Chondrocyte (in vitro differentiated cells): ENCODE results near the gene ZNF584. TPM values are rescaled to one million over a fixed set of nuclear protein-coding genes. Genes with fewer than 3 reads are reported as not detected.
"Not testable (repeated sequence)": the region's sequence is repeated elsewhere in the genome, so short reads cannot be mapped to it uniquely, and the experiment has no call there.

ENCODE experiments used
- DNase-seq: peaks from one replicate; pipeline ENCODE4 v3.0.0; 2021; ENCODE audit warnings: mixed read lengths, low spot score
- H3K27ac Mint-ChIP-seq: one replicate; pipeline ENCODE4 v1.8.0; 2021; ENCODE audit warnings: mild to moderate bottlenecking, moderate library complexity, mixed read lengths; ENCODE audit not compliant: unreplicated experiment
- H3K27me3 Mint-ChIP-seq: 2 replicates; pipeline ENCODE4 v1.8.0; 2021; ENCODE audit warnings: low read depth, mixed read lengths
- H3K36me3 Mint-ChIP-seq: 2 replicates; pipeline ENCODE4 v1.8.0; 2021; ENCODE audit warnings: low read depth, mixed read lengths
- H3K4me1 Mint-ChIP-seq: 2 replicates; pipeline ENCODE4 v1.8.0; 2021; ENCODE audit warnings: low read depth, mild to moderate bottlenecking, mixed read lengths
- H3K4me3 Mint-ChIP-seq: one replicate; pipeline ENCODE4 v1.8.0; 2021; ENCODE audit warnings: mild to moderate bottlenecking, moderate library complexity, mixed read lengths; ENCODE audit not compliant: unreplicated experiment
- H3K9me3 Mint-ChIP-seq: 2 replicates; pipeline ENCODE4 v1.8.0; 2021; ENCODE audit warnings: low read depth, mixed read lengths
- total RNA-seq: library from RNA; stranded (reverse); gene quantifications from 3 replicates; pipeline ENCODE4 v1.2.1, GENCODE V29; 2021
- TF ChIP-seq, protein P1 (sequence below): fragments of 200-600 bp; sonication (generic); IDR thresholded peaks from 2 replicates; pipeline ENCODE4 v1.5.0; 2021; ENCODE audit warnings: antibody characterized with exemption, mild to moderate bottlenecking, moderate library complexity

ZNF584 gene
- total RNA-seq, 1 donor from 2014 or later, result 10.2 TPM

DNA sequence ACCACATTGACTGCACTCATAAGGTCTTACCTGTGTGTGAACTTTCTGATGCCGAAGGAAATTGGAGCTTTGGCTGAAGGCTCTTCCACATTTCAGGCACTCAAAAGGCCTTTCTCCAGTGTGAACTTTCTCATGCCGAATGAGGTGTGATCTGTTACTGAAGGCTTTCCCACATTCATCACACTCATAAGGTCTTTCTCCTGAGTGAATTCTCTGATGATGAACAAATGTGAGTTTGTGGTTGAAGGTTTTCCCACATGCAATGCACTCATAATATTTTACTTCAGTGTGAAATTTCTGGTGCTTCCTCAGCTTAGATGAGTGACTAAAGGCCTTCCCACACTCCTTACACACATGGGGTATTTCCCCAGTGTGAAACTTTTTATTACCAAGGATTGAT, 25.8 kb downstream of the ZNF584 start:
- Mint-ChIP-seq H3K36me3 (peaks cover 59% of the 10 kb centered on the region), H3K4me3 (no peak overlapping the region), H3K27ac (no peak overlapping the region), H3K4me1 (peaks cover 3% of the 10 kb centered on the region), H3K27me3 (no peaks in the 10 kb centered on the region), H3K9me3 (peaks cover 64% of the 10 kb centered on the region)
- no peak for DNase-seq
- TF ChIP-seq, protein P1, sequence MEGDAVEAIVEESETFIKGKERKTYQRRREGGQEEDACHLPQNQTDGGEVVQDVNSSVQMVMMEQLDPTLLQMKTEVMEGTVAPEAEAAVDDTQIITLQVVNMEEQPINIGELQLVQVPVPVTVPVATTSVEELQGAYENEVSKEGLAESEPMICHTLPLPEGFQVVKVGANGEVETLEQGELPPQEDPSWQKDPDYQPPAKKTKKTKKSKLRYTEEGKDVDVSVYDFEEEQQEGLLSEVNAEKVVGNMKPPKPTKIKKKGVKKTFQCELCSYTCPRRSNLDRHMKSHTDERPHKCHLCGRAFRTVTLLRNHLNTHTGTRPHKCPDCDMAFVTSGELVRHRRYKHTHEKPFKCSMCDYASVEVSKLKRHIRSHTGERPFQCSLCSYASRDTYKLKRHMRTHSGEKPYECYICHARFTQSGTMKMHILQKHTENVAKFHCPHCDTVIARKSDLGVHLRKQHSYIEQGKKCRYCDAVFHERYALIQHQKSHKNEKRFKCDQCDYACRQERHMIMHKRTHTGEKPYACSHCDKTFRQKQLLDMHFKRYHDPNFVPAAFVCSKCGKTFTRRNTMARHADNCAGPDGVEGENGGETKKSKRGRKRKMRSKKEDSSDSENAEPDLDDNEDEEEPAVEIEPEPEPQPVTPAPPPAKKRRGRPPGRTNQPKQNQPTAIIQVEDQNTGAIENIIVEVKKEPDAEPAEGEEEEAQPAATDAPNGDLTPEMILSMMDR, result no peak

DNA sequence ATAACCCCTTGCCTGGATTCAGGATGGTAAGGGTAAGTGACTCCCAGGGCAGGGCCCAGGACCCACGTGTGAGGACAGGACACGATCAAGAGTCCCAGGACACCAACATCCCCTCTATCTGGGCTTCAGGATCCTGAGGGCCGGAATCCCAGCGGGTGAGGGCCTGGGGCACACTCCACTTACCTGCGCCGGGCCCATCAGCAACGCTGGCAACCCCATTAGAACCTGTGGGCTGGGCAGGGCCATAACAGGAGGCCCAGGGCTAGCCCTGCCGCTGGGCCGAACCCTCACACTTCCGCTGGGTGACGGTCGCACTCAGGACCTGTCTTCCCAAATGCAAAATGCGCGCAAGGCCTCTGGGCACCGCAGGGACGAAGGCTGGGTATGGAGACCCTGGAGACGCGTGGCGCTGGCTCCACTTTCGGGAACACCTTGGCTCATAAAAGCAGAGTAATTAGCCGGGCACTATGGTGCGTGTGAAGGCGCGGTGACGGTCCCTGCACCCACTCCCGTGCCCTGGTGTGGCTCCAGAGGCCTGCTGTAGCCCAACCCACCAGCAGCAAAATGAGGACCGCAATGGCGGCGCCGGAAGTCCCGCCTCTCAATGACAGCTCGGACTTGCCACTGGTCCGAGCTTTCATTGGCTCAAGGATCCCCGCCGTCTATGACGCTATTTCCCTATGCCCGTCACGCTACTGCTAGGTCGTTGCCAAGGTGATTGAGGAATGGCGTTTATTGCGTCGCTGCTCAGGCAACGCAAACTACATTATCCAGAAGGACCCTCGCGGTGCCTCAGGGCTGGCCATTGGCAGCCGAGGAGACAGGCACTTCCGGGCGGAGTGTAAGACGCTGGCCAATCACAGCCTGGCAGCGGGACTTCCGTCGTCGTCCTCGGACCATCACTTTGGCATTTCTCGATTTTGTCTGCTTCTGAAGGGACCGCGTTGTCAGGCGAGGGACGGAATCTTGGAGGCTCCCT, 31.4 kb downstream of the ZNF584 start, which contains the start of gene ZNF132:
ZNF132 (minus strand) TSS at position 578 of the 979 bp plus-strand sequence; CDS start at position 246, 332 bp downstream.
- TF ChIP-seq, protein P1, result no peak
- DNase-seq, result no peak
- Mint-ChIP-seq H3K36me3 (peaks cover 31% of the 10 kb centered on the region), H3K9me3 (peaks cover 33% of the 10 kb centered on the region), H3K4me1 (peaks cover 15% of the 10 kb centered on the region), H3K27ac (peak within 1 kb of the TSS; percentile 92), H3K4me3 (peak within 1 kb of the TSS; percentile 80), H3K27me3 (peaks cover 2% of the 10 kb centered on the region)

- Mint-ChIP-seq H3K36me3 (peaks cover 24% of the 10 kb centered on the region), H3K9me3 (peaks cover 28% of the 10 kb centered on the region), H3K27me3 (peaks cover 2% of the 10 kb centered on the region), H3K27ac (peak overlapping the region; percentile 92), H3K4me1 (peaks cover 15% of the 10 kb centered on the region), H3K4me3 (peak overlapping the region; percentile 80)
- DNase-seq, result no peak
- TF ChIP-seq, protein P1, result no peak
Measured at GRCh38 chr19:58440556-58440955, 32.1 kb downstream of the ZNF584 start.

DNA sequence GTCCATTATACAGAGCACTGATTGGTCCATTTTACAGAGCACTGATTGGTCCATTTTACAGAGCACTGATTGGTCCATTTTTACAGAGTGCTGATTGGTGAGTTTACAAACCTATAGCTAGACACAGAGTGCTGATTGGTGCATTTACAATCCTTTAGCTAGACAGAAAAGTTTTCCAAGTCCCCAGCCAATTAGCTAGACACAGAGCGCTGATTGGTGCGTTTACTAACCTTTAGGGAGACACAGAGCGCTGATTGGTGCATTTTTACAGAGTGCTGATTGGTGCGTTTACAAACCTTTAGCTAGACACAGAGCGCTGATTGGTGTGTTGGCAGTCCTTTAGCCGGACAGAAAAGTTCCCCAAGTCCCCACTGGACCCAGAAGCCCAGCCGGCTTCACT, 34.5 kb downstream of the ZNF584 start:
- not testable (repeated sequence) for H3K4me3 Mint-ChIP-seq, H3K36me3 Mint-ChIP-seq, H3K27me3 Mint-ChIP-seq, H3K27ac Mint-ChIP-seq, DNase-seq
- Mint-ChIP-seq H3K9me3 (peaks cover 16% of the 10 kb centered on the region), H3K4me1 (peaks cover 15% of the 10 kb centered on the region)

- H3K36me3 Mint-ChIP-seq, H3K27ac Mint-ChIP-seq, H3K27me3 Mint-ChIP-seq, H3K9me3 Mint-ChIP-seq, H3K4me3 Mint-ChIP-seq, DNase-seq: not testable (repeated sequence)
- peaks cover 17% of the 10 kb centered on the region for H3K4me1 Mint-ChIP-seq
Measured at GRCh38 chr19:58448860-58449259, 40.4 kb downstream of the ZNF584 start.

GRCh38 chr19:58449980-58450379, 41.5 kb downstream of the ZNF584 start:
- DNase-seq, H3K4me3 Mint-ChIP-seq, H3K9me3 Mint-ChIP-seq, H3K36me3 Mint-ChIP-seq, H3K27me3 Mint-ChIP-seq, H3K27ac Mint-ChIP-seq: not testable (repeated sequence)
- peaks cover 17% of the 10 kb centered on the region for H3K4me1 Mint-ChIP-seq
